HepG2 (cell line): Measurements from ENCODE around the gene TP53TG5. TPM values are rescaled to one million over a fixed set of nuclear protein-coding genes. Genes with fewer than 3 reads are reported as not detected.

Source experiments
- AGO1 ChIP-seq: fragments of 200-400 bp; formaldehyde crosslinking; IDR thresholded peaks from 2 replicates; pipeline ENCODE4 v1.6.1; 2017; ENCODE audit warnings: mild to moderate bottlenecking, low read depth, low read length, moderate library complexity; ENCODE audit not compliant: poor library complexity, severe bottlenecking
- ATAD3A ChIP-seq: sonication (generic); formaldehyde crosslinking; IDR thresholded peaks from 2 replicates; pipeline ENCODE4 v1.4.0; 2020; ENCODE audit warnings: missing genetic modification reagents
- GABPA ChIP-seq, 2 experiments: IDR thresholded peaks; 2 replicates each; pipeline ENCODE4 v1.6.1; 2011 to 2016; ENCODE audit warnings: low read depth in 2 of 2, low read length in 1 of 2, missing biosample characterization in 1 of 2, missing genetic modification characterization in 1 of 2
- GABPB1 ChIP-seq: IDR thresholded peaks from 2 replicates; pipeline ENCODE4 v1.6.1; 2016; ENCODE audit warnings: mild to moderate bottlenecking, missing genetic modification reagents, moderate library complexity, missing compliant biosample characterization
- GTF2F1 ChIP-seq: fragments of 150-350 bp; IDR thresholded peaks from 2 replicates; pipeline ENCODE4 v1.6.1; 2014; ENCODE audit warnings: low read length
- KAT8 ChIP-seq: IDR thresholded peaks from 2 replicates; pipeline ENCODE4 v1.6.1; 2016; ENCODE audit warnings: missing genetic modification reagents, missing compliant biosample characterization
- MYPOP ChIP-seq: sonication (generic); formaldehyde crosslinking; IDR thresholded peaks from 2 replicates; pipeline ENCODE4 v1.8.1; 2023; ENCODE audit warnings: mild to moderate bottlenecking, moderate library complexity, missing genetic modification reagents
- PAF1 ChIP-seq: IDR thresholded peaks from 2 replicates; pipeline ENCODE4 v1.6.1; 2016; ENCODE audit warnings: missing genetic modification reagents, missing compliant biosample characterization
- PLRG1 ChIP-seq: fragments of 450-650 bp; conservative IDR thresholded peaks from 2 replicates; pipeline ENCODE4 v1.6.1; 2016
- PPARG ChIP-seq: conservative IDR thresholded peaks from 2 replicates; pipeline ENCODE4 v1.6.1; 2016; ENCODE audit warnings: missing biosample characterization, missing genetic modification reagents
- RNF2 ChIP-seq: fragments of 450-650 bp; conservative IDR thresholded peaks from 2 replicates; pipeline ENCODE4 v1.6.1; 2016; ENCODE audit warnings: low read depth
- SAFB2 ChIP-seq: sonication (generic); formaldehyde crosslinking; IDR thresholded peaks from 2 replicates; pipeline ENCODE4 v1.5.1; 2020; ENCODE audit warnings: missing genetic modification reagents, low read depth, mild to moderate bottlenecking, borderline replicate concordance
- SMC3 ChIP-seq: IDR thresholded peaks from 2 replicates; pipeline ENCODE4 v1.6.1; 2011; ENCODE audit warnings: low read length, improper control_type of control experiment
- SNAI1 ChIP-seq: sonication (generic); formaldehyde crosslinking; IDR thresholded peaks from 2 replicates; pipeline ENCODE4 v1.5.0; 2020; ENCODE audit warnings: mild to moderate bottlenecking, missing genetic modification reagents, borderline replicate concordance
- ZNF326 ChIP-seq: sonication (generic); formaldehyde crosslinking; IDR thresholded peaks from 2 replicates; pipeline ENCODE4 v1.4.0; 2020; ENCODE audit warnings: missing genetic modification reagents, borderline replicate concordance
- ZNF549 ChIP-seq: sonication (generic); formaldehyde crosslinking; IDR thresholded peaks from 2 replicates; pipeline ENCODE4 v1.5.0; 2020; ENCODE audit warnings: missing genetic modification reagents
- ZNF660 ChIP-seq: sonication (generic); formaldehyde crosslinking; IDR thresholded peaks from 2 replicates; pipeline ENCODE4 v1.5.1; 2020; ENCODE audit warnings: mild to moderate bottlenecking, low read depth, missing genetic modification reagents, borderline replicate concordance
- ZNF670 ChIP-seq: sonication (generic); formaldehyde crosslinking; IDR thresholded peaks from 2 replicates; pipeline ENCODE4 v1.8.0; 2022; ENCODE audit warnings: mild to moderate bottlenecking, missing genetic modification reagents, borderline replicate concordance
- polyA plus RNA-seq, 8 experiments: library from polyadenylated mRNA; depleted of rRNA in 3 of 8; stranded (reverse) in 7 of 8; unstranded in 1 of 8; fragments of >200 nt; fragmentation: Illumina TruSeq in 4 of 8; extraction: Trizol in 4 of 8; gene quantifications; 2 replicates each; pipeline versions ENCODE4 v1.2.1 to v1.2.3, GENCODE V29; 2011 to 2016; ENCODE audit warnings: low read depth in 4 of 8, missing spikeins in 1 of 8, mixed read lengths in 1 of 8; ENCODE audit not compliant: insufficient read depth in 1 of 8
- total RNA-seq, 5 experiments: library from RNA; depleted of rRNA; stranded (reverse); fragments of >200 nt; fragmentation: Illumina TruSeq; extraction: Trizol; gene quantifications; 2 replicates each; pipeline ENCODE4 v1.2.3, GENCODE V29; 2016; ENCODE audit warnings: low read depth in 1 of 5
- TF ChIP-seq, protein P1 (sequence below): sonication (generic); formaldehyde crosslinking; IDR thresholded peaks from 2 replicates; pipeline ENCODE4 v1.4.0; 2020; ENCODE audit warnings: low read depth, missing genetic modification reagents
- TF ChIP-seq, protein P2 (sequence below): fragments of 450-650 bp; IDR thresholded peaks from 2 replicates; pipeline ENCODE4 v1.6.1; 2017; ENCODE audit warnings: mild to moderate bottlenecking
- TF ChIP-seq, protein P3 (sequence below): IDR thresholded peaks from 2 replicates; pipeline ENCODE4 v1.6.1; 2016; ENCODE audit warnings: missing biosample characterization, missing genetic modification reagents, low read depth

The TP53TG5 gene
- total and polyA plus RNA-seq, 2 of the 13 experiments (the other 11 are each of a cell fraction or from before 2014, with no cell fraction given) = 0.11 TPM; not detected in 1

- TF ChIP-seq SAFB2 (CRISPR knock-in tag) (no peak), PLRG1 (no peak), GTF2F1 (no peak), GABPB1 (CRISPR knock-in tag) (peak; percentile 85), AGO1 (peak; percentile 36), KAT8 (CRISPR knock-in tag) (no peak; the same call in 1 of the 2 replicates), ATAD3A (CRISPR knock-in tag) (no peak), ZNF326 (CRISPR knock-in tag) (no peak), ZNF549 (no peak), ZNF670 (CRISPR knock-in tag) (0 out of 2 replicates have a peak, but pooled peaks have one; percentile 5), PAF1 (CRISPR knock-in tag) (no peak), PPARG (no peak), GABPA (IDR thresholded peaks at IDR 0.05; ENCODE audit: low read depth, low read length) (peak; percentile 53; the same call in 1 of the 2 replicates), GABPA (CRISPR knock-in tag; IDR thresholded peaks at IDR 0.05; ENCODE audit: low read depth) (peak; percentile 45; the same call in 1 of the 2 replicates), SMC3 (no peak), RNF2 (peak; percentile 11; the same call in 1 of the 2 replicates), ZNF660 (CRISPR knock-in tag) (no peak), SNAI1 (CRISPR knock-in tag) (no peak), MYPOP (CRISPR knock-in tag) (no peak; the same call in 1 of the 2 replicates)
- TF ChIP-seq, protein P1, sequence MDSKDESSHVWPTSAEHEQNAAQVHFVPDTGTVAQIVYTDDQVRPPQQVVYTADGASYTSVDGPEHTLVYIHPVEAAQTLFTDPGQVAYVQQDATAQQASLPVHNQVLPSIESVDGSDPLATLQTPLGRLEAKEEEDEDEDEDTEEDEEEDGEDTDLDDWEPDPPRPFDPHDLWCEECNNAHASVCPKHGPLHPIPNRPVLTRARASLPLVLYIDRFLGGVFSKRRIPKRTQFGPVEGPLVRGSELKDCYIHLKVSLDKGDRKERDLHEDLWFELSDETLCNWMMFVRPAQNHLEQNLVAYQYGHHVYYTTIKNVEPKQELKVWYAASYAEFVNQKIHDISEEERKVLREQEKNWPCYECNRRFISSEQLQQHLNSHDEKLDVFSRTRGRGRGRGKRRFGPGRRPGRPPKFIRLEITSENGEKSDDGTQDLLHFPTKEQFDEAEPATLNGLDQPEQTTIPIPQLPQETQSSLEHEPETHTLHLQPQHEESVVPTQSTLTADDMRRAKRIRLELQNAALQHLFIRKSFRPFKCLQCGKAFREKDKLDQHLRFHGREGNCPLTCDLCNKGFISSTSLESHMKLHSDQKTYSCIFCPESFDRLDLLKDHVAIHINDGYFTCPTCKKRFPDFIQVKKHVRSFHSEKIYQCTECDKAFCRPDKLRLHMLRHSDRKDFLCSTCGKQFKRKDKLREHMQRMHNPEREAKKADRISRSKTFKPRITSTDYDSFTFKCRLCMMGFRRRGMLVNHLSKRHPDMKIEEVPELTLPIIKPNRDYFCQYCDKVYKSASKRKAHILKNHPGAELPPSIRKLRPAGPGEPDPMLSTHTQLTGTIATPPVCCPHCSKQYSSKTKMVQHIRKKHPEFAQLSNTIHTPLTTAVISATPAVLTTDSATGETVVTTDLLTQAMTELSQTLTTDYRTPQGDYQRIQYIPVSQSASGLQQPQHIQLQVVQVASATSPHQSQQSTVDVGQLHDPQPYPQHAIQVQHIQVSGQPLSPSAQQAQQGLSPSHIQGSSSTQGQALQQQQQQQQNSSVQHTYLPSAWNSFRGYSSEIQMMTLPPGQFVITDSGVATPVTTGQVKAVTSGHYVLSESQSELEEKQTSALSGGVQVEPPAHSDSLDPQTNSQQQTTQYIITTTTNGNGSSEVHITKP (CRISPR knock-in tag) = no peak
- TF ChIP-seq, protein P2, sequence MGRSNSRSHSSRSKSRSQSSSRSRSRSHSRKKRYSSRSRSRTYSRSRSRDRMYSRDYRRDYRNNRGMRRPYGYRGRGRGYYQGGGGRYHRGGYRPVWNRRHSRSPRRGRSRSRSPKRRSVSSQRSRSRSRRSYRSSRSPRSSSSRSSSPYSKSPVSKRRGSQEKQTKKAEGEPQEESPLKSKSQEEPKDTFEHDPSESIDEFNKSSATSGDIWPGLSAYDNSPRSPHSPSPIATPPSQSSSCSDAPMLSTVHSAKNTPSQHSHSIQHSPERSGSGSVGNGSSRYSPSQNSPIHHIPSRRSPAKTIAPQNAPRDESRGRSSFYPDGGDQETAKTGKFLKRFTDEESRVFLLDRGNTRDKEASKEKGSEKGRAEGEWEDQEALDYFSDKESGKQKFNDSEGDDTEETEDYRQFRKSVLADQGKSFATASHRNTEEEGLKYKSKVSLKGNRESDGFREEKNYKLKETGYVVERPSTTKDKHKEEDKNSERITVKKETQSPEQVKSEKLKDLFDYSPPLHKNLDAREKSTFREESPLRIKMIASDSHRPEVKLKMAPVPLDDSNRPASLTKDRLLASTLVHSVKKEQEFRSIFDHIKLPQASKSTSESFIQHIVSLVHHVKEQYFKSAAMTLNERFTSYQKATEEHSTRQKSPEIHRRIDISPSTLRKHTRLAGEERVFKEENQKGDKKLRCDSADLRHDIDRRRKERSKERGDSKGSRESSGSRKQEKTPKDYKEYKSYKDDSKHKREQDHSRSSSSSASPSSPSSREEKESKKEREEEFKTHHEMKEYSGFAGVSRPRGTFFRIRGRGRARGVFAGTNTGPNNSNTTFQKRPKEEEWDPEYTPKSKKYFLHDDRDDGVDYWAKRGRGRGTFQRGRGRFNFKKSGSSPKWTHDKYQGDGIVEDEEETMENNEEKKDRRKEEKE = no peak
- TF ChIP-seq, protein P3, sequence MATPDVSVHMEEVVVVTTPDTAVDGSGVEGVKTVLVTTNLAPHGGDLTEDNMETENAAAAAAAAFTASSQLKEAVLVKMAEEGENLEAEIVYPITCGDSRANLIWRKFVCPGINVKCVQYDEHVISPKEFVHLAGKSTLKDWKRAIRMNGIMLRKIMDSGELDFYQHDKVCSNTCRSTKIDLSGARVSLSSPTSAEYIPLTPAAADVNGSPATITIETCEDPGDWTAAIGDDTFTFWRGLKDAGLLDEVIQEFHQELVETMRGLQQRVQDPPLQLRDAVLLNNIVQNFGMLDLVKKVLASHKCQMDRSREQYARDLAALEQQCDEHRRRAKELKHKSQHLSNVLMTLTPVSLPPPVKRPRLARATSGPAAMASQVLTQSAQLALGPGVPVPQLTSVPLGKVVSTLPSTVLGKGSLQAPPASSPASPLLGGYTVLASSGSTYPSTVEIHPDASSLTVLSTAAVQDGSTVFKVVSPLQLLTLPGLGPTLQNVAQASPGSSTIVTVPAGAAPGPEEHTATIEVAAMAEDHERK = no peak
Observed at GRCh38 chr20:45406260-45407066, 28.3 kb upstream of the TP53TG5 start (continued).
